Small intestine (tissue), 7 donors: ENCODE results near the gene SYNE4. TPM values are rescaled to one million over a fixed set of nuclear protein-coding genes. Genes with fewer than 3 reads are reported as not detected.
"Not testable (repeated sequence)": the region's sequence is repeated elsewhere in the genome, so short reads cannot be mapped to it uniquely, and the experiment has no call there.

Experiments used
- DNase-seq, 2 donors: peaks; one replicate each; pipeline versions ENCODE4 v3.0.0 to v3.0.0-alpha.2; 2013
- FAIRE-seq: peaks from 2 replicates; lab custom pipeline; 2012; peaks lifted over from hg19 to GRCh38; lab: Jason Lieb, UNC
- H3K27ac ChIP-seq, 3 donors: one replicate each; pipeline ENCODE4 v1.5.1; 2013; ENCODE audit warnings: low read length in 2 of 3, mild to moderate bottlenecking in 2 of 3, control low read depth in 1 of 3, inconsistent platforms in 1 of 3, low read depth in 1 of 3, moderate library complexity in 1 of 3
- H3K27me3 ChIP-seq, 3 donors: one replicate each; pipeline ENCODE4 v1.6.1; 2013; ENCODE audit warnings: low read length in 3 of 3, inconsistent platforms in 1 of 3; ENCODE audit not compliant: control insufficient read depth in 3 of 3, insufficient read depth in 3 of 3
- H3K36me3 ChIP-seq, 3 donors: one replicate each; pipeline ENCODE4 v1.6.1; 2013; ENCODE audit warnings: low read length in 3 of 3, inconsistent platforms in 1 of 3, low read depth in 1 of 3, mild to moderate bottlenecking in 1 of 3, moderate library complexity in 1 of 3; ENCODE audit not compliant: control insufficient read depth in 3 of 3, insufficient read depth in 2 of 3
- H3K4me1 ChIP-seq, 3 donors: one replicate each; pipeline ENCODE4 v1.6.1; 2013; ENCODE audit warnings: low read length in 2 of 3, inconsistent platforms in 1 of 3, low read depth in 1 of 3, mild to moderate bottlenecking in 1 of 3, moderate library complexity in 1 of 3; ENCODE audit not compliant: control insufficient read depth in 3 of 3, insufficient read depth in 2 of 3
- H3K4me3 ChIP-seq, 3 donors: one replicate each; pipeline ENCODE4 v1.5.1; 2013; ENCODE audit warnings: low read length in 3 of 3, control low read depth in 1 of 3, inconsistent platforms in 1 of 3, low read depth in 1 of 3, mild to moderate bottlenecking in 1 of 3, moderate library complexity in 1 of 3
- H3K9me3 ChIP-seq, 2 donors: one replicate each; pipeline ENCODE4 v1.6.1; 2013; ENCODE audit warnings: low read depth in 1 of 2, low read length in 1 of 2; ENCODE audit not compliant: control insufficient read depth in 2 of 2, insufficient read depth in 1 of 2
- WGBS, 3 donors: extraction: QIAGEN DNeasy Blood & Tissue Kit; methylation state at CpG; one replicate each; pipeline ENCODE4 v1.1.7; 2013; 5-methylcytosine and 5-hydroxymethylcytosine counted together
- polyA plus RNA-seq, 4 donors: library from polyadenylated mRNA; stranded (reverse) in 3 of 4; unstranded in 1 of 4; fragments of 200-250 nt in 3 of 4; fragments of 120-200 nt in 1 of 4; gene quantifications; one replicate each; pipeline versions ENCODE4 v1.2.1 to v1.2.3, GENCODE V29; 2013
- donor health status: healthy with polysubstance abuse.
- donor health status: control.
- donor health status: control.
- donor health status: Bipolar disorder and iron deficiency.
- donor health status: healthy.

SYNE4 gene
- polyA plus RNA-seq, 4 donors, result 3.0 to 16.0 (median 3.7) TPM

GRCh38 chr19:35959968-35960320, 48.7 kb downstream of the SYNE4 start:
- Histone ChIP-seq H3K27ac (no peak overlapping the region), H3K9me3 (no peaks in the 10 kb centered on the region), H3K36me3 (no peaks in the 10 kb centered on the region), H3K27me3 (peaks cover 0 to 33% (median 7%) of the 10 kb centered on the region in 3 donors), H3K4me1 (no peaks in the 10 kb centered on the region), H3K4me3 (no peak overlapping the region)
- WGBS, 3 donors, result 37 to 45% (median 44%) methylated on average over 20 of the region's 20 CpGs
- FAIRE-seq (no peak), DNase-seq (no peak)

DNA sequence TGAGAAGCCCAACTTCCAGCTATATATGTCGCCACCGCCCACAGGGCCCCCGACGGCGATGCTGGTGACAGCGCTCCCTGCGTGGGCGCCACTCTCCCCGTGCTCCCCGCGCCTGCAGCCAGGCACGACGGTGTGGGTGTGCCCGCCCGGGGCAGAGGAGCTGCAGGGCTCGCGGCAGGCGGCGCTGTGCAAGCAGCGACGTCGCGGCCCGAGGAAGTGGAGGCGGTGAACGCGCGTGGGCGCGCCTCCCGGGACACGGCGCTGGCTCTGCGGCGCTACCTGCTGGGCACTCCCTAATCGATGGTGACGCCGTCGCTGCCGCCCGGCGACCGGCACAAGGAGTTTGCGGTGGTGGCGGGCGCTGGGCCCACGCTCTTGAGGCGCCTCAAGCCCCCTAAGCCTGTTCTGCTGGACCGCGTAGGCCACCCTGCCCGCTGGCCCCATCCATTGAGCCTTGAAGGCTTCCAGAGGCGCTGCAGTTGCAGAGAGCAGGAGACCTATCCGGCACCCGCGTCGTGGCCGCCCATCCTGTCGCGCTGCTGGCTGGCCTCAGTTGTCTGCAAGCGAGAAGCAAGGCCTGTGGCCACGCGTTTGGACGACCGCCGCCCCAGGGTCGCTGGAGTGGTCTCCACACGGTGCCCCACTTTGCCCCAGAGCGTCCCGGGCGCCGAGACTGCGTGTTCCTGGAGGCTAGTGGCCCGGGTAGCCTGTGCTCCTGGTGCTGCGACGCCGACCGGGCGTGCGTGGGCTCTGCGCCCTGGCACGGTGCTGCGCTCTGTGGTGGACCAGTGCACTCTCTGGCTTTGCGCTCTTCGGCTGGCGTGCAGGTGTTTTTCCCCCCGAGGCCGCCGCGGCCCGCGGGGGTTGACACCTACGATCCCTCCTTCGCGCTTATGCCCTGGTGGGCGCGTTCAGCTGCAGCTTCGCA, 49.3 kb downstream of the SYNE4 start:
- Histone ChIP-seq H3K4me3 (peak overlapping the region in 1 of 3 donors; percentile 32), H3K4me1 (no peaks in the 10 kb centered on the region), H3K9me3 (no peaks in the 10 kb centered on the region), H3K27ac (no peak overlapping the region), H3K27me3 (peaks cover 0 to 33% (median 7%) of the 10 kb centered on the region in 3 donors), H3K36me3 (no peaks in the 10 kb centered on the region)
- WGBS, 3 donors, result 12 to 22% (median 19%) methylated on average over 80 to 97 of the region's 97 CpGs
- DNase-seq (peak in 1 of 2 donors; percentile 40), FAIRE-seq (no peak)

- peaks cover 0 to 33% (median 7%) of the 10 kb centered on the region in 3 donors for H3K27me3 ChIP-seq
- DNase-seq (no peak), FAIRE-seq (no peak)
- 34 to 39% (median 35%) methylated on average over 15 of the region's 15 CpGs for WGBS, 3 donors
- H3K27ac ChIP-seq, result no peak overlapping the region
- H3K36me3 ChIP-seq, result no peaks in the 10 kb centered on the region
- H3K4me3 ChIP-seq, result no peak overlapping the region
- no peaks in the 10 kb centered on the region for H3K9me3 ChIP-seq
- no peaks in the 10 kb centered on the region for H3K4me1 ChIP-seq
Measured at GRCh38 chr19:35958660-35959039, 50.0 kb downstream of the SYNE4 start.

DNA sequence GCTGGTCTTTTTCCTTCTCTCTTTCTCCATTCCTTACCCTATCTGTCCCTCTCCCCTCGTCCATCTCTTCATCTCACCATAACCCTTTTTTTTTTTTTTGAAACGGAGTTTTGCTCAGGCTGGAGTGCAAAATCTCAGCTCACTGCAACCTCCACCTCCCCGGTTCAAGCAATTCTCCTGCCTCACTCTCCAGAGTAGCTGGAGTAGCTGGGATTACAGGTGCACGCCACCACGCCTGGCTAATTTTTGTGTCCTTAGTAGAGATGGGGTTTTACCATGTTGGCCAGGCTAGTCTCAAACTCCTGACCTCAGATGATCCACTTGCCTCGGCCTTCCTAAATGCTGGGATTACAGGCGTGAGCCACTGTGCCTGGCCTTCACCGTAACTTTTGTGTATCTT, 51.2 kb downstream of the SYNE4 start:
- not testable (repeated sequence) for H3K4me1 ChIP-seq

GRCh38 chr19:35955881-35956634, 52.6 kb downstream of the SYNE4 start:
- no peak overlapping the region for H3K4me3 ChIP-seq
- H3K9me3 ChIP-seq, result no peaks in the 10 kb centered on the region
- 75 to 79% (median 79%) methylated on average over 6 of the region's 6 CpGs for whole genome bisulfite sequencing, 3 donors
- DNase-seq (no peak), FAIRE-seq (no peak)
- no peaks in the 10 kb centered on the region for H3K4me1 ChIP-seq
- peaks cover 0 to 31% (median 7%) of the 10 kb centered on the region in 3 donors for H3K27me3 ChIP-seq
- H3K27ac ChIP-seq, result no peak overlapping the region
- no peaks in the 10 kb centered on the region for H3K36me3 ChIP-seq

More for the DNA sequence above, 51.2 kb downstream of the SYNE4 start:
- not testable (repeated sequence) for FAIRE-seq, H3K36me3 ChIP-seq, DNase-seq, H3K27ac ChIP-seq, H3K9me3 ChIP-seq, H3K4me3 ChIP-seq
- WGBS, 3 donors, result 75 to 81% (median 80%) methylated on average over 8 of the region's 8 CpGs
- H3K27me3 ChIP-seq, result peaks cover 0 to 33% (median 7%) of the 10 kb centered on the region in 3 donors

Other genes starting within 250 kb of the SYNE4 start
- 10 to 100 TPM in 1 of 4 donors, 1 to 10 TPM in 3; 1.1 to 16.2 (median 5.0) TPM for gene ARHGAP33, start 233.2 kb downstream of the SYNE4 start, polyA plus RNA-seq
- gene PRODH2, start 196.0 kb downstream of the SYNE4 start, polyA plus RNA-seq, result under 1 TPM in 2 of 4 donors, not detected in 2; 0.24 to 0.54 TPM
- under 1 TPM in 2 of 4 donors, not detected in 2; 0.06 to 0.52 TPM for gene NPHS1, start 156.3 kb downstream of the SYNE4 start, polyA plus RNA-seq
- under 1 TPM in 2 of 4 donors, not detected in 2; 0.10 to 0.62 TPM for gene KIRREL2, start 151.9 kb downstream of the SYNE4 start, polyA plus RNA-seq
- 10 to 100 TPM in 1 of 4 donors, 1 to 10 TPM in 2, not detected in 1; 3.6 to 13.8 (median 4.7) TPM for gene APLP1, start 140.2 kb downstream of the SYNE4 start, polyA plus RNA-seq
- 1 to 10 TPM; 5.1 to 7.6 (median 6.4) TPM for gene NFKBID, start 108.3 kb downstream of the SYNE4 start, polyA plus RNA-seq
- gene HCST, start 106.3 kb downstream of the SYNE4 start, polyA plus RNA-seq, result 10 to 100 TPM in 2 of 4 donors, 1 to 10 TPM in 2; 2.7 to 17.6 (median 11.0) TPM
- 100 to 1,000 TPM in 1 of 4 donors, 10 to 100 TPM in 3; 15.9 to 128 (median 63.8) TPM for gene TYROBP, start 100.5 kb downstream of the SYNE4 start, polyA plus RNA-seq
- gene LRFN3, start 72.4 kb downstream of the SYNE4 start, polyA plus RNA-seq, result 10 to 100 TPM in 2 of 4 donors, 1 to 10 TPM in 2; 3.5 to 11.7 (median 8.7) TPM
- gene SDHAF1, start 13.6 kb downstream of the SYNE4 start, polyA plus RNA-seq, result 10 to 100 TPM; 27.8 to 58.4 (median 36.4) TPM
- gene ALKBH6, start 5.4 kb upstream of the SYNE4 start, polyA plus RNA-seq, result 10 to 100 TPM; 14.3 to 19.7 (median 15.6) TPM
- 1 to 10 TPM in 3 of 4 donors, under 1 TPM in 1; 0.45 to 7.5 (median 4.6) TPM for gene CLIP3, start 24.1 kb upstream of the SYNE4 start, polyA plus RNA-seq
- gene THAP8, start 45.5 kb upstream of the SYNE4 start, polyA plus RNA-seq, result 1 to 10 TPM; 5.3 to 8.9 (median 6.6) TPM
- gene WDR62, start 46.1 kb upstream of the SYNE4 start, polyA plus RNA-seq, result 1 to 10 TPM in 2 of 4 donors, under 1 TPM in 2; 0.22 to 5.0 (median 1.4) TPM
- gene OVOL3, start 102.3 kb upstream of the SYNE4 start, polyA plus RNA-seq, result not detected
- 10 to 100 TPM; 46.5 to 77.5 (median 66.5) TPM for gene POLR2I, start 106.1 kb upstream of the SYNE4 start, polyA plus RNA-seq
- gene TBCB, start 106.7 kb upstream of the SYNE4 start, polyA plus RNA-seq, result 100 to 1,000 TPM in 3 of 4 donors, 10 to 100 TPM in 1; 75.0 to 133 (median 113) TPM
- gene CAPNS1, start 131.3 kb upstream of the SYNE4 start, polyA plus RNA-seq, result 1,000 to 10,000 TPM in 1 of 4 donors, 100 to 1,000 TPM in 3; 600 to 1,094 (median 775) TPM
- 10 to 100 TPM in 2 of 4 donors, 1 to 10 TPM in 2; 1.3 to 26.2 (median 9.9) TPM for gene COX7A1, start 143.6 kb upstream of the SYNE4 start, polyA plus RNA-seq
- 1 to 10 TPM; 1.6 to 4.8 (median 2.8) TPM for gene ZNF565, start 205.9 kb upstream of the SYNE4 start, polyA plus RNA-seq
- gene ZNF146, start 206.3 kb upstream of the SYNE4 start, polyA plus RNA-seq, result 10 to 100 TPM; 18.4 to 71.6 (median 25.7) TPM